Measurements from ENCODE around the gene PSMC3IP.

GRCh38 chr17:42577140-42577531, 393 bp downstream of the PSMC3IP start:
- TF ChIP-seq USF1 (IDR thresholded peaks at IDR 0.05) (no peak), EP300 (IDR thresholded peaks at IDR 0.05; ENCODE audit: borderline replicate concordance) (no peak), TCF12 (IDR thresholded peaks at IDR 0.05; ENCODE audit: low read depth) (no peak), EGR1 (IDR thresholded peaks at IDR 0.05) (no peak), MAX (IDR thresholded peaks at IDR 0.05) (no peak), TAF1 (IDR thresholded peaks at IDR 0.05; ENCODE audit: low read depth) (no peak), CREB1 (IDR thresholded peaks at IDR 0.05; ENCODE audit: low read depth) (no peak), CEBPB (IDR thresholded peaks at IDR 0.05) (no peak), FOXM1 (IDR thresholded peaks at IDR 0.05; ENCODE audit: borderline replicate concordance, low read depth) (no peak), TEAD4 (IDR thresholded peaks at IDR 0.05) (no peak), NFIC (IDR thresholded peaks at IDR 0.05) (no peak), REST (IDR thresholded peaks at IDR 0.05; ENCODE audit: low read depth) (no peak), RAD21 (IDR thresholded peaks at IDR 0.05; ENCODE audit: low read depth) (no peak)

All from Ishikawa (cell line).